Mesothelial cell of epicardium (in vitro differentiated cells): ENCODE results near the gene B4GALNT4. TPM values are rescaled to one million over a fixed set of nuclear protein-coding genes. Genes with fewer than 3 reads are reported as not detected.
"Not testable (repeated sequence)": the region's sequence is repeated elsewhere in the genome, so short reads cannot be mapped to it uniquely, and the experiment has no call there.

Source experiments
- DNase-seq, 2 experiments: peaks; one replicate each; pipeline ENCODE4 v3.0.0; 2021; ENCODE audit warnings: low spot score in 2 of 2; ENCODE audit not compliant: unreplicated experiment in 2 of 2
- H3K27ac Mint-ChIP-seq: 2 replicates; pipeline ENCODE4 v1.8.0; 2021; ENCODE audit warnings: mixed read lengths
- H3K27me3 Mint-ChIP-seq: 2 replicates; pipeline ENCODE4 v1.8.0; 2021; ENCODE audit warnings: low read depth, mixed read lengths
- H3K36me3 Mint-ChIP-seq: 2 replicates; pipeline ENCODE4 v1.8.0; 2021; ENCODE audit warnings: mixed read lengths
- H3K4me1 Mint-ChIP-seq: 2 replicates; pipeline ENCODE4 v1.8.0; 2021; ENCODE audit warnings: mixed read lengths
- H3K4me3 Mint-ChIP-seq: 2 replicates; pipeline ENCODE4 v1.8.0; 2021; ENCODE audit warnings: mild to moderate bottlenecking, moderate library complexity, mixed read lengths
- H3K9me3 Mint-ChIP-seq: 2 replicates; pipeline ENCODE4 v1.8.0; 2021; ENCODE audit warnings: mixed read lengths
- total RNA-seq: library from RNA; stranded (reverse); gene quantifications from 3 replicates; pipeline ENCODE4 v1.2.1, GENCODE V29; 2021
- TF ChIP-seq, protein P1 (sequence below): fragments of 200-600 bp; sonication (generic); IDR thresholded peaks from one replicate; pipeline ENCODE4 v1.5.0; 2021; ENCODE audit warnings: antibody characterized with exemption; ENCODE audit not compliant: unreplicated experiment

B4GALNT4 gene
- total RNA-seq, 1 donor from 2014 or later, result 314 TPM

GRCh38 chr11:326842-327580 is 42.3 kb upstream of the B4GALNT4 start:
- H3K4me1 Mint-ChIP-seq, result peaks cover 35% of the 10 kb centered on the region
- no peak for DNase-seq
- TF ChIP-seq, protein P1, sequence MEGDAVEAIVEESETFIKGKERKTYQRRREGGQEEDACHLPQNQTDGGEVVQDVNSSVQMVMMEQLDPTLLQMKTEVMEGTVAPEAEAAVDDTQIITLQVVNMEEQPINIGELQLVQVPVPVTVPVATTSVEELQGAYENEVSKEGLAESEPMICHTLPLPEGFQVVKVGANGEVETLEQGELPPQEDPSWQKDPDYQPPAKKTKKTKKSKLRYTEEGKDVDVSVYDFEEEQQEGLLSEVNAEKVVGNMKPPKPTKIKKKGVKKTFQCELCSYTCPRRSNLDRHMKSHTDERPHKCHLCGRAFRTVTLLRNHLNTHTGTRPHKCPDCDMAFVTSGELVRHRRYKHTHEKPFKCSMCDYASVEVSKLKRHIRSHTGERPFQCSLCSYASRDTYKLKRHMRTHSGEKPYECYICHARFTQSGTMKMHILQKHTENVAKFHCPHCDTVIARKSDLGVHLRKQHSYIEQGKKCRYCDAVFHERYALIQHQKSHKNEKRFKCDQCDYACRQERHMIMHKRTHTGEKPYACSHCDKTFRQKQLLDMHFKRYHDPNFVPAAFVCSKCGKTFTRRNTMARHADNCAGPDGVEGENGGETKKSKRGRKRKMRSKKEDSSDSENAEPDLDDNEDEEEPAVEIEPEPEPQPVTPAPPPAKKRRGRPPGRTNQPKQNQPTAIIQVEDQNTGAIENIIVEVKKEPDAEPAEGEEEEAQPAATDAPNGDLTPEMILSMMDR, result no peak
- H3K9me3 Mint-ChIP-seq, result no peaks in the 10 kb centered on the region
- no peaks in the 10 kb centered on the region for H3K27me3 Mint-ChIP-seq
- H3K4me3 Mint-ChIP-seq, result no peak overlapping the region
- no peaks in the 10 kb centered on the region for H3K36me3 Mint-ChIP-seq
- H3K27ac Mint-ChIP-seq, result peak overlapping the region; percentile 95

DNA sequence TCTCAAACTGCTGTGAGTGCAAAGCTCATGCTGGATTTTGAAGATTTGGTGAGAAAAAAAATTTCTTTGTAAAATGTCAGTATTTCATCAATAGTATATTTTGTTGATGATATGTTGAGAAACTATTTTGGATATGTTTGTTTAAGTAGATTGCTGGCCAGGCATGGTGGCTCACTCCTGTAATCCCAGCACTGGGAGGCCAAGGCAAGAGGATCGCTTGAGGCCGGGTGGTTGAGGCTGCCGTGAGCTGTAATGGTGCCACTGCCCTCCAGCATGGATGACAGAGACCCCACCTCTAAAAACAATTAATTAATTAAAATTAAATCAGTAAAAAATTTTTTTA is 41.7 kb upstream of the B4GALNT4 start:
- DNase-seq, result no peak
- Mint-ChIP-seq H3K27ac (peak overlapping the region; percentile 88), H3K9me3 (no peaks in the 10 kb centered on the region), H3K27me3 (no peaks in the 10 kb centered on the region), H3K36me3 (no peaks in the 10 kb centered on the region), H3K4me3 (no peak overlapping the region), H3K4me1 (peaks cover 35% of the 10 kb centered on the region)
- TF ChIP-seq, protein P1, result no peak

DNA sequence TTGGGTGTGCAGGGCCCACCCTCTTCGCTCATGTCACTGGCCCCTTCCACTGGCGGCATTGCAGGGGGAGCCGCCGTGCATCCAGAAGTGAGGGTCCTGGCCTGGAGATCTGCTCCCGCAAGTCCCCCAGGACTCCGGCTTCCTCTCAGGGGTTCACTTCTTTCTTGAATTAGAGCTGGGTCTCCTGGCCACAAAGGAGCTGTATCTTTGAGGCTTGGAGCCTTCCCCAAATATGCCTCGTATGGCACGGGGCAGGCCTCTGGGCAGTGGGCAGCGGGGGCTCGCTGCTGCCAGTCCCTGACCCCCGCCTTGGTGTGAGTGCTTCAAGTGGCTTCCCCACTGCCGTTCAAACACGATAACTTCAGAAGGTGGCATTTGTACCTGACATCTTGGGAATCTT is 41.3 kb upstream of the B4GALNT4 start:
- H3K27ac Mint-ChIP-seq, result peak overlapping the region; percentile 12
- no peak for DNase-seq
- H3K36me3 Mint-ChIP-seq, result no peaks in the 10 kb centered on the region
- H3K4me1 Mint-ChIP-seq, result peaks cover 35% of the 10 kb centered on the region
- TF ChIP-seq, protein P1, result no peak
- no peak overlapping the region for H3K4me3 Mint-ChIP-seq
- H3K9me3 Mint-ChIP-seq, result no peaks in the 10 kb centered on the region
- H3K27me3 Mint-ChIP-seq, result no peaks in the 10 kb centered on the region

GRCh38 chr11:328516-329100 is 40.7 kb upstream of the B4GALNT4 start:
- H3K4me3 Mint-ChIP-seq, H3K9me3 Mint-ChIP-seq, DNase-seq, H3K36me3 Mint-ChIP-seq, H3K27me3 Mint-ChIP-seq: not testable (repeated sequence)
- H3K27ac Mint-ChIP-seq, result peak overlapping the region; percentile 89
- H3K4me1 Mint-ChIP-seq, result peaks cover 37% of the 10 kb centered on the region

- H3K27ac Mint-ChIP-seq, result peak overlapping the region; percentile 89
- no peaks in the 10 kb centered on the region for H3K9me3 Mint-ChIP-seq
- no peak overlapping the region for H3K4me3 Mint-ChIP-seq
- H3K27me3 Mint-ChIP-seq, result no peaks in the 10 kb centered on the region
- TF ChIP-seq, protein P1, result no peak
- peaks cover 38% of the 10 kb centered on the region for H3K4me1 Mint-ChIP-seq
- H3K36me3 Mint-ChIP-seq, result no peaks in the 10 kb centered on the region
- no peak for DNase-seq
Observed at GRCh38 chr11:329886-330253, 39.4 kb upstream of the B4GALNT4 start.

DNA sequence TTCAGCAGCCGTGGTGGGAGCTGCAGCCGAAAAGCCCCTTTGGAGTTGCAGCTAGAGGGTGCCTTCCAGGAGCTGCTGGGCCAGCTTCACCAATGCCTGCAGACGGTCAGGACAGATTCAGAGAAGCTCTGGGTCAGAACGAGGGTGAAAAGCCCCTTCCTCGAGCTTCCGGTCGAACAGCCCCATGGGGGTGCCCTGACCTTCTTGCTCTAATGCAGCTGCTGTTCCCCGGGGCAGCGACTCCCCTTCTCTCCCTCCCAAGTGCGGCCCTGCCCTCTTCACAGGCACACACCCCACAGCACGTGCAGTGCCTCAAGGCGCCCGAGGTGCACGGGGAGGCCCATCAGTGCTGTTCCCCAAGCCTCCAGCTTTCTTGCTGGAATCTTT is 39.0 kb upstream of the B4GALNT4 start:
- H3K4me1 Mint-ChIP-seq, result peaks cover 37% of the 10 kb centered on the region
- no peaks in the 10 kb centered on the region for H3K36me3 Mint-ChIP-seq
- no peak for DNase-seq
- H3K27ac Mint-ChIP-seq, result no peak overlapping the region
- H3K4me3 Mint-ChIP-seq, result no peak overlapping the region
- TF ChIP-seq, protein P1, result no peak
- H3K27me3 Mint-ChIP-seq, result no peaks in the 10 kb centered on the region
- H3K9me3 Mint-ChIP-seq, result no peaks in the 10 kb centered on the region
